ENCODE results near the gene AXIN1.

Gene AXIN1

GRCh38 chr16:316741-317464, 35.6 kb downstream of the AXIN1 start:
- no peak for DNase-seq (ENCODE audit: low read depth)
- no peak overlapping the region for H3K4me3 ChIP-seq (ENCODE audit: low read depth, low read length)

GRCh38 chr16:314795-315299, 37.7 kb downstream of the AXIN1 start:
- no peak overlapping the region for H3K4me3 ChIP-seq (ENCODE audit: low read depth, low read length)
- DNase-seq (ENCODE audit: low read depth): no peak

DNA sequence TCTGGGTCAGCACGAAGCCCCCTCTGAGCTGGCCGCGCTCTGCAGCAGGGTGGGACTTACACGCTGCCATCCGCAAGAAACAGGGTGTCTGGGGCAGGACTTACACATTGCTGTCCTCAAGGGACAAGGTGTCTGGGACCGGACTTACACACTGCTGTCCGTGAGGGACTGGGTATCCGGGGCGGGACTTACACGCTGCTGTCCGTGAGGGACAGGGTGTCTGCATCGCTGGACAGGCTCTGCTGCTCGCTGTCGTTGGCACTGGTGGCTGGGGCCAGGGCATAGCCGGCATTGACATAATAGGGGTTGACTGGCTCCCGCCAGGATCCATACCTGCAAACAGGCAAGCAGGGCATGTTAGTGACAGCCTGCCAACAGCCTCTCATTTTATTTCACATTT, 38.2 kb downstream of the AXIN1 start:
- DNase-seq (ENCODE audit: low read depth): no peak
- H3K4me3 ChIP-seq (ENCODE audit: low read depth, low read length): no peak overlapping the region

GRCh38 chr16:311725-312124, 40.8 kb downstream of the AXIN1 start:
- no peak overlapping the region for H3K4me3 ChIP-seq (ENCODE audit: low read depth, low read length)

DNA sequence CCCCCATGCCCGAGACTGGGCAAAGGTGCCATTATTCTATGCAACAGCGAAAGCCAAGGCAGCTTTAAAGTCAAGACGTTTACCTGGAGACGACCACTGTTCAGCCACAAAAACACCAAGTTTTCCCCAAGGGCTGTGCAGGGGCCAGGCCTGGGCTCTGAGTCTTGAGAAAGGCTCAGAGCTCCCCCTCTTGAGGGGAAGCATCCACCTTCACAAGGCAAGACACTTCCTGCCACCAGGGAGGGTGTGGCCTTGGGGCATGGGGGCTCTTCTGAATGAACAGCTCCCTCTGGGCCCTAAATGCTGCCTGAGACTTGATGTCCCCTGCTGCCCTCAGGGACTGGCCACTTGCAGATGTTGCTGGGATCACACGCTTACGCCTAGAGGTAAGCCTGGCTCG, 43.0 kb downstream of the AXIN1 start:
- no peak overlapping the region for H3K4me3 ChIP-seq (ENCODE audit: low read depth, low read length)
- DNase-seq (ENCODE audit: low read depth): no peak

More at GRCh38 chr16:311725-312124, 40.8 kb downstream of the AXIN1 start:
- DNase-seq (ENCODE audit: low read depth): no peak

DNA sequence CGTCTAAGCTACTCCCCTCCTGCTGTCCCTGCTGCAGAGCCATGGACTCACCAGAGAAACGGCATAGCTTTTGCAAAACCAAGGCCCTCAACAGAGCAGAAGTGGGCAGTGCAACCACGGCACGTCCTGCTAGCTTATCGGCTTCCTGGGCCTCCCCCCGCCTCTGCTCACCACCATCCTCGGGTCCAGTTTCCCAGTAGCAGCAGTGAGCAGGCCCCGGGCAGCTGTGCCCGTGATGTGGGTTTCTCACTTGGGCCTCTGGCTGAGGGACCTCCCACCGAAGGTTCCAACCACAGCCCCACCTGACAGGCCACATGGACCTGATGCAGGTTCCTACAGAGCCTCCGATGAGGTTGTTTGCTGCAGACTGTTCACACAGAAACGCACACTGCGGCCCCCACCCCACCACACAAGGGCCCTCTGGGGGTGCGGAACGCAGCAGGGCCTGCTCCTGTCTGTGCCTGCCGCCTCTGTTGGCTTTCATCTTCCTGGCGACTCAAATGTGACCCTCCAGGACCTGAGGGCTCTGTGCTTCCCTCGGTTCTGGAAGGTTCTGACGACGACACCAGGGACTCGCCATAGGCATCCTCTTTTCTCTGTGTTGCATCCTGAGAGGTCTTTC, 44.7 kb downstream of the AXIN1 start:
- no peak for DNase-seq (ENCODE audit: low read depth)
- H3K4me3 ChIP-seq (ENCODE audit: low read depth, low read length): no peak overlapping the region

DNA sequence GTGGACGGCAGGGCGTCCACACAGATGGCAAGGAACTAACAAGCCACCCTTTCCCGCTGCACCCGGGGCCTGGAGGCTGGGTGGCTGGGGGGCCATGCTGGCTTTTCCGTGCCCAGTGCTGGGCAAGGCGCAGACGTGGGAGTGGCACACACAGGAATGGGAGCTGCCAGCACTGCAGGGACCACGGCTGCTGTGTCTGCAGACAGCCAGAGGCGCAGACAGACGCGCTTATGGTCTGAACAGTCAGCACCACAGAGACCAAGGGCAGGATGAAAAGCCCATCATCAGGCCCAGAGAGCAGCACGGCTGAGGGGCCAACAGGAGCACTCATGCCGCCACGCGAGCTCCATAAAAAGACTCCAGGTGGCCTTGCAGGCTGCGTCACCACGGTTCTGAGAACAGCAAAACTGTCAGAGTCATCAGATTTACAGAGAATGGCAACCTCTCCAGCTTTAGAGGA, 45.6 kb downstream of the AXIN1 start:
- no peak overlapping the region for H3K4me3 ChIP-seq (ENCODE audit: low read depth, low read length)
- DNase-seq (ENCODE audit: low read depth): no peak

- H3K4me3 ChIP-seq (ENCODE audit: low read depth, low read length): no peak overlapping the region
- no peak for DNase-seq (ENCODE audit: low read depth)
Observed at GRCh38 chr16:305916-306626, 46.5 kb downstream of the AXIN1 start.

GRCh38 chr16:303760-304505, 48.6 kb downstream of the AXIN1 start:
- DNase-seq (ENCODE audit: low read depth): no peak
- H3K4me3 ChIP-seq (ENCODE audit: low read depth, low read length): no peak overlapping the region

- H3K4me3 ChIP-seq (ENCODE audit: low read depth, low read length): no peak overlapping the region
- no peak for DNase-seq (ENCODE audit: low read depth)
Observed at GRCh38 chr16:301950-302349, 50.6 kb downstream of the AXIN1 start.

DNA sequence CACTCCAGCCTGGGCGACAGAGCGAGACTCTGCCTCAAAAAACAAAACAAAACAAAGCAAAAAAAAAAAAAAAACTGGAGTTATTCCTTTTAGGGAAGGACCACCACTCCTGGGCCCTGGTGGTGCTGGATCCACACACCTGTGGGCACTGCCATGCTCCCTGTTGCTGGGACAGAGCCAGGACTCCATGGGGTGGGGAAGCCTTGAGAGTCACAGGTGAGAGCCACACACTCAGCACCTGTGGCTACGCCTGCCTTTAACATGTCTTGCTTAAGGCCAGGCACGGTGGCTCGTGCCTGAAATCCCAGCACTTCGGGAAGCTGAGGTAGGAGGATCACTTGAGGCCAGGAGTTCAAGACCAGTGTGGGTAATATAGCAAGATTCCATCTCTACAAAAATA, 51.3 kb downstream of the AXIN1 start:
- no peak for DNase-seq (ENCODE audit: low read depth)

GRCh38 chr16:297832-298231, 54.7 kb downstream of the AXIN1 start:
- H3K4me3 ChIP-seq (ENCODE audit: low read depth, low read length): no peak overlapping the region
- DNase-seq (ENCODE audit: low read depth): no peak

More for the DNA sequence above, 51.3 kb downstream of the AXIN1 start:
- no peak overlapping the region for H3K4me3 ChIP-seq (ENCODE audit: low read depth, low read length)

DNA sequence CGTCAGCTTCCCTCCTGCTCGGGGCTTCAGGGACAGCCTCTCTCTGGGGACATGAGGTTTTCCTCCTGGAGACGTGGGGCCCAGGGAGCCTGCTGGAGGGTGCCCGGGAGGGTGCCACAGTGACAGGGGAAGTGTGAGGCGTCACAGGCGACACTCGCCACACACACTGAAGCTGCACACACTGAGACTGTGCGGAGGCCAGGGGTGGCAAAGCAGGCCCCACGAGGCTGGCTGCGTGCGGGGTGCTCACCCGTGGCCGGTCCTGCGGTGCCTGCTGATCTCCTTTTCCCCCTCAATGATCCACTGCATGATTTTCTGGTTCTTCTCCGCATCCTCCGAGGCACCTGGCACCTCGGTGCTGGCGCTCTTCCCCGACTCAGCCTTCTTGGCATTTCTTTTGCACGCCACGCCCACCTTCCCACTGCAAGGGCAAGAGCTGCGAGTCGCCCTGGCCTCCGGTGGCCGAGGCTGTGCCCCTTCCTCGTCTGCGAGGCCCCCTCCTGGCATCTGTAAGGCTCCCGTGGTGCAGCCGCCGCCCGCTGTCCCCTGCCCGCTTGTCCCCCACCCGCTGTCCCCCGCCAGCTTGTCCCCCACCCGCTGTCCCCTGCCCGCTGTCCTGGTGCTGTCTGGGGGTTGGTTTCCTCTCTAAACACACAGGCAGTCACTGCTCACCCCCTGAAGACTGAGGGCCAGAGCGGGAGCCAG, 55.6 kb downstream of the AXIN1 start:
- no peak overlapping the region for H3K4me3 ChIP-seq (ENCODE audit: low read depth, low read length)
- no peak for DNase-seq (ENCODE audit: low read depth)

- no peak for DNase-seq (ENCODE audit: low read depth)
- no peak overlapping the region for H3K4me3 ChIP-seq (ENCODE audit: low read depth, low read length)
Observed at GRCh38 chr16:296276-296675, 56.2 kb downstream of the AXIN1 start.

GRCh38 chr16:293043-293775, 59.3 kb downstream of the AXIN1 start:
- DNase-seq (ENCODE audit: low read depth): no peak

GRCh38 chr16:291539-291938, 61.0 kb downstream of the AXIN1 start:
- no peak for DNase-seq (ENCODE audit: low read depth)
- H3K4me3 ChIP-seq (ENCODE audit: low read depth, low read length): no peak overlapping the region

More at GRCh38 chr16:293043-293775, 59.3 kb downstream of the AXIN1 start:
- no peak overlapping the region for H3K4me3 ChIP-seq (ENCODE audit: low read depth, low read length)

- DNase-seq (ENCODE audit: low read depth): no peak
- no peak overlapping the region for H3K4me3 ChIP-seq (ENCODE audit: low read depth, low read length)
Observed at GRCh38 chr16:290681-291405, 61.7 kb downstream of the AXIN1 start.
